GM06990 (cell line): Measurements from ENCODE around the gene LNX2.
"Not testable (repeated sequence)": the region's sequence is repeated elsewhere in the genome, so short reads cannot be mapped to it uniquely, and the experiment has no call there.

Experiments used
- DNase-seq: peaks from one replicate; pipeline ENCODE4 v3.0.0-alpha.2; 2011; ENCODE audit not compliant: insufficient read length; ENCODE audit errors: extremely low read depth
- H3K27me3 ChIP-seq: replicated peaks from 2 replicates; pipeline ENCODE4 v1.6.0; 2011; ENCODE audit warnings: low read length; ENCODE audit not compliant: control insufficient read depth, insufficient read depth
- H3K36me3 ChIP-seq: 2 replicates; pipeline ENCODE4 v1.5.1; 2011; ENCODE audit warnings: low read length; ENCODE audit not compliant: control insufficient read depth, insufficient read depth
- H3K4me3 ChIP-seq: replicated peaks from 2 replicates; pipeline ENCODE4 v1.5.1; 2011; ENCODE audit warnings: low read depth, mild to moderate bottlenecking, control low read depth, low read length
- CTCF ChIP-seq: IDR thresholded peaks from 2 replicates; pipeline ENCODE4 v1.5.1; 2011; ENCODE audit warnings: low read length, control low read depth, mild to moderate bottlenecking, inconsistent platforms; ENCODE audit not compliant: insufficient read depth, poor library complexity, severe bottlenecking

The LNX2 gene

GRCh38 chr13:27631665-27632064 is 11.3 kb upstream of the LNX2 start:
- no peaks in the 10 kb centered on the region for H3K27me3 ChIP-seq
- no peak for TF ChIP-seq CTCF
- no peak for DNase-seq

GRCh38 chr13:27631156-27631555 is 10.8 kb upstream of the LNX2 start:
- Histone ChIP-seq H3K36me3 (peaks cover 3% of the 10 kb centered on the region), H3K4me3 (no peak overlapping the region), H3K27me3 (no peaks in the 10 kb centered on the region)
- TF ChIP-seq CTCF = no peak
- DNase-seq = no peak

More at GRCh38 chr13:27631665-27632064, 11.3 kb upstream of the LNX2 start:
- Histone ChIP-seq H3K36me3 (peaks cover 3% of the 10 kb centered on the region), H3K4me3 (no peak overlapping the region)

- not testable (repeated sequence) for H3K36me3 ChIP-seq, DNase-seq, H3K27me3 ChIP-seq, H3K4me3 ChIP-seq
These were observed 8.4 kb upstream of the LNX2 start for GRCh38 chr13:27628766-27629165.

- H3K36me3 ChIP-seq = peaks cover 3% of the 10 kb centered on the region
These were observed 7.8 kb upstream of the LNX2 start for GRCh38 chr13:27628081-27628480.

GRCh38 chr13:27627380-27627779 is 7.1 kb upstream of the LNX2 start:
- no peak for TF ChIP-seq CTCF
- H3K4me3 ChIP-seq = no peak overlapping the region
- peaks cover 3% of the 10 kb centered on the region for H3K36me3 ChIP-seq
- no peak for DNase-seq
- no peaks in the 10 kb centered on the region for H3K27me3 ChIP-seq

More at GRCh38 chr13:27628081-27628480, 7.8 kb upstream of the LNX2 start:
- no peak for DNase-seq
- H3K27me3 ChIP-seq = no peaks in the 10 kb centered on the region
- H3K4me3 ChIP-seq = no peak overlapping the region
- TF ChIP-seq CTCF = no peak

- no peaks in the 10 kb centered on the region; the same call in none of the 2 replicates for H3K36me3 ChIP-seq
- DNase-seq = no peak
- H3K27me3 ChIP-seq = no peaks in the 10 kb centered on the region
- TF ChIP-seq CTCF = no peak
- H3K4me3 ChIP-seq = no peak overlapping the region
These were observed 5.5 kb upstream of the LNX2 start for GRCh38 chr13:27625839-27626238.
